Measurements from ENCODE around the gene RMDN2.

Gene RMDN2

DNA sequence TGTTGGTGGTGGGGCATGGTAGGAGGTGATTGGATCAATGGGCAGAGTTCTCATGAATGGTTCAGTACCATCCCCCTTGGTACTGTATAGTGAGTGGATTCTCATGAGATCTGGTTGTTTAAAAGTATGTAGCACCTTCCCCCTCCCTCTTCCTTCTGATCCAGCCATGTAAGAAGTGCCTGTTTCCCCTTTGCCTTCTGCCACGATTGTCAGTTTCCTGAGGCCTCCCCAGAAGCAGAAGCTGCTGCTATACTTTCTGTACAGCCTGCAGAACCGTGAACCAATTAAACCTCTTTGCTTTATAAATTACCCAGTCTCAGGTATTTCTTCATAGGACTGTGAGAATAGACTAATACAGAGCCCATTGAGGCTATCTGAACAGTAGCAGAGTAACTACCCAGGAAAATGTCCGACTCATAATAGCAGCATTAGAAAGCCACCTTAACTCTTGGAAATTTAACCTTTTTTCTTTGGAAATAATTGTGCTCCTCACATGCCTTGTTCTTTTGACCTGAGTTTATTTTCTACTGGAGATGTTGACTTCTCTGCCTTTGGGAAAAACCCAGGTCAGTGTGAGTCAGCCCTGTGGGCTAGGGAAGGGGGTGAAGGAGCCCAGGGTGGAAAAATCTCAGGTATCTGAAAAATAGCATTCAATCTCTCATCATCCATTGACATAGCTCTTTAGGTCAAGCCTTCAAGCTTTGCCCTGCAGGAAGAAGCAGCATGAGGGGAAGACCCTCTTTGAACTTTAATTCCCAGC is 132.7 kb downstream of the RMDN2 start:
- DNase-seq = no peak

DNA sequence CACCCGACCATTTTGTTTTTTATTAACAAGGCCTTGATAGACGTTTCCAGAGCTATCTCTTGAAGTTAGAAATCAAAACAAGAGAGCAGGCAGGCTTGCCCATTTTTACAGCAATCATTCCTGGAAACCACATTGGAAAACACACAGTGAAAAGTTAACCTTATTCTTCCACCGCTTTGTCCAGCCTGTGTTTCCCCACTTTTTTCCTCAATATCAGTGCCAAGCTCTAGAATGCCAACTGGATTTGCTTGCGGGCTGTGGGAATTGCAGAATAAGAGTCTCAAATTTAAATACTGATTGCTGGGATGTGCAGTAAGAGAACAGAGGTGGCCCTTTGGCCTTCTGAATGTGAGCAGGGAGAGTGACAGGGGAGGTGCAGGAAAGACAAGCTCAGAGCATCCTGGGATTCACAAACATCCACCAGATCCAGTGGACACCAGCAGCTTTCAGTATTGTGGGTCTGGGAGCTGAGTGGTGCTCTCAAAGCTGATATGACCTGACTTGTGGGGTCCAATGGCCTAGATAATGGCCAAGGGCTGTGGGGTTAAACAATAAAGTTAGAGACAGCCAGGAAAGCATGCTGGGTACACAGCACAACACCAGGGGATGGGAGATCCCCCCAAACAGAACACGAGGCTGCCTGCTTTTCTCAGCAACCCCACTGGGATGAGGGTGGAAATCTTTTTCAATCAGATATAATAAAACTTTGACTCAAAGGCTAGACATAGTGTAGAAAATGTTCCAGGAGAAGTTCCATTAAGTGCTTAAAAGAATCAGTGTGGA is 135.3 kb downstream of the RMDN2 start:
- DNase-seq = no peak

DNA sequence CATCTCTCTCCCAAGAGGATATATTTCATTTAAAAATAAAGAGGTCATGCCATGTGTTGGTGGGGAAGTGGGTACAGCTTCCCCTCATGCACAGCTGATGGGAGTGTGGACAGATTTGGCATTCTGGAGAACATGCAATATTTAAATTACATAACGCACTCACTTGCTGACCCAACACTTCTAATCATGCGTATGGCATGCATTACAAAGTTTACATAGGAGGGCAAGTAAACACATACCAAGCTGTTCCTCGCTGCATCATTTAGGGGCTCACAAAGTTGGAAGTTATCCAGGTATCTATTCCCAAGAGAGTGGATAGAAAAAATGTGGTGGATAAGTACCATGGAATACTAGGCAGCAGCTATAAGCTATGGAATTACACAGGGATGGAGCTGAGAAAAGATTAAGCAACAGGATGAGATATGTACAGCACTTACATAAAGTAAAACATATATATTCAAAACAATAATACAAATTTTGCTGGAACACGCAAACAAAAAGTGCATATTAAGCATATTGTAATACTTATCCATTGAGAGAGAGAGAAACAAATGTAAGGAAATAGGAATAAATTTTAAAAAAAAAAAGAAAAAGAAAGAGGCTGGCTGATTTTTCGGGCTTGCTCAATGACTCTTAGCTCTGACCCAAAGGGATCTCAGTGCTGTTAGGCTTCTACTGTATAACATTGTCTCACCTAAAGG is 139.9 kb downstream of the RMDN2 start:
- no peak for DNase-seq

DNA sequence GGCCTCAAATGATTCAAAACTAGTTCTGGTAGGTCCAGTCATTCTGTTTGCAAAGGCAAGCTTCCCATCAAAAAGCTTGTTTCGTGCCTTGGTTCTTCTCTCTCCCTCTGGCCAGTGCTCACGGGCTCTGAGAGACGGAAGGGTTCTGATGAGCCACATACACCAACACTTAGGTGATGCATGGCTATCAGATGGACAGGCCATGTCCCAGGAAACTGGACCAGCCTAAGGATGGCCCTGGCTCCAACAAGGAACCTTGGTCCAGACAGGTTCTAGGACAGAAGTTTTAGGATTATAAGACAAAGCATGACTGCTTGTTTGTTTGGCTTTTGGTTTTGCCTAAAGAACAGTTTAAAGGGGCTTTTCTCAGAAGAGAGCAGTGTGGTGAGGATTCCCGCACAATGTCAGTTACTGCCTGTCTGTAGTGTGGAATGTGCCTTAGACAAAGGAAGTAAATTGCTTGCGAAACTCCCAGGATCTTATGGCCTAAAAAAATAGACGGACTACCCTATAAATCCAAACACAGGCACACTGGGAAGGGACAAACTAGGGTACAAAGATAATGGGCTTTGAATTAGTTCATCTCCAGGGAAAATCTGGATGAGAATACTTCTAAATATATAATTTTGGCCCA is 140.5 kb downstream of the RMDN2 start:
- DNase-seq = no peak

DNA sequence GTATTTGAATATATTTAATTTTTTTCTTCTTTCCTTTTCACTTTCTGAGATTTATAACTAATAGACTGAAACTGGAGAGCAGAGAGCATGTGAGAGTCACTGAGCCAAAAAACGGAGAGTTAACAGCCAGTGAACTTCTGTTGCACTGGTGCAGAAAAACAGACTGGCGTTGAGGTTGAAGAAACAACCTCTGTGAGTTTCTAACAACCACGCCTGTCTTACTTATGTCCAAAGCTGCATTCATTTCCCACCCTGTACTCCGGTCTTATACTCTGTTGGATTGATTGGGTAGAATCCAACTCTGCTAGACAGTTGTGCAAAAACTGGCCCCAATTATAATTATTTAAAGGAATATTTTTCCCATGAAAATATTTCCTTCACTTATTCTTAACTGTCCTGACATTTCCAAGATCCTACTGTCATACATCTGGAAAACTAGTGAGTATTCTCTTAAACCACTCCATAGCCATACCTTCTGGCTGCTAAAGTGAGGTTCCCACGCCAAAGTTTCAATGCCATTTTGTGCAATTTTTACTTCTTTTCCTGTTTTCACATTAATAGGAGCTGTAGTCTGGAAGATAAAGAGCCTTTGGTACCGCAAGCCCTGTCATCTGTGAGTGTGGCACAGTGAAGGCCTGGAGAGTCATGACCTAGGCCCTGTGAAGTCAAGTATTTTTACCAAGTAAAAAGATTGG is 141.5 kb downstream of the RMDN2 start:
- no peak for DNase-seq
